GM19372 (cell line): Measurements from ENCODE around the gene KCTD15.

Experiments used
- ATAC-seq: cut with Tn5 transposase; IDR thresholded peaks from one replicate; pipeline ENCODE4 v1.9.1; 2021; ENCODE audit warnings: mild to moderate bottlenecking, low read depth, moderate library complexity; ENCODE audit not compliant: unreplicated experiment

KCTD15 gene

GRCh38 chr19:33841685-33842084 lies 45.0 kb downstream of the KCTD15 start:
- no peak for ATAC-seq

- no peak for ATAC-seq
Measured at GRCh38 chr19:33844478-33844877, 47.8 kb downstream of the KCTD15 start.

GRCh38 chr19:33845498-33845897 lies 48.8 kb downstream of the KCTD15 start:
- no peak for ATAC-seq

DNA sequence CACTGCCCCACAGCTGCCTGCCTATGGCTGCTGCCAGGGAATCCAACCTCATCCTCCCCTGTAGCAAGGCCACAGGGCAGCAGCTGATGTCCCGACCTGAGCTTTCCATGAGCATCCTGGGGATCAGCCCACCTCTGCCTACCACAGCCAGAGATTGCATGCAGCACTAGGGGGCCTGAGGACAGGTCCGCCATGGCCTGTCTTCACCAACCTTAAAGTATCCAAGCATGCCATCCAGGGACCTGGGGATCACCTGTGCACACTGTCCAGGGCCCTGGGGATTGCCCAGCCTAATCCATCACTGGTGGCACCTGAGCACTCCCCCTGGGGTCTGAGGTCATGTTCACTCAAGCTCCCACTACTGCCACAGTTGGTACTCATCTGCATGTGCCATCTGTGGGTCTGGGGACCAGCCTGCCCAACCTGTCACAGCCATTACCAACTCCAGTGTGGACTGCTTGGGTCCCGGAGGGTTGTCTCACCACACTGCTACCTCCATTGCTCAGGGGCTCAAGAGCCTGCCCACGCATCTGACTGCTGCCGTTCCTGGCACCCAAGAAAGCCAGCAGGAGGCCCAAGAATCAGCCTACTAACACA lies 53.0 kb downstream of the KCTD15 start:
- no peak for ATAC-seq

- no peak for ATAC-seq
Measured at GRCh38 chr19:33859016-33859415, 62.3 kb downstream of the KCTD15 start.

DNA sequence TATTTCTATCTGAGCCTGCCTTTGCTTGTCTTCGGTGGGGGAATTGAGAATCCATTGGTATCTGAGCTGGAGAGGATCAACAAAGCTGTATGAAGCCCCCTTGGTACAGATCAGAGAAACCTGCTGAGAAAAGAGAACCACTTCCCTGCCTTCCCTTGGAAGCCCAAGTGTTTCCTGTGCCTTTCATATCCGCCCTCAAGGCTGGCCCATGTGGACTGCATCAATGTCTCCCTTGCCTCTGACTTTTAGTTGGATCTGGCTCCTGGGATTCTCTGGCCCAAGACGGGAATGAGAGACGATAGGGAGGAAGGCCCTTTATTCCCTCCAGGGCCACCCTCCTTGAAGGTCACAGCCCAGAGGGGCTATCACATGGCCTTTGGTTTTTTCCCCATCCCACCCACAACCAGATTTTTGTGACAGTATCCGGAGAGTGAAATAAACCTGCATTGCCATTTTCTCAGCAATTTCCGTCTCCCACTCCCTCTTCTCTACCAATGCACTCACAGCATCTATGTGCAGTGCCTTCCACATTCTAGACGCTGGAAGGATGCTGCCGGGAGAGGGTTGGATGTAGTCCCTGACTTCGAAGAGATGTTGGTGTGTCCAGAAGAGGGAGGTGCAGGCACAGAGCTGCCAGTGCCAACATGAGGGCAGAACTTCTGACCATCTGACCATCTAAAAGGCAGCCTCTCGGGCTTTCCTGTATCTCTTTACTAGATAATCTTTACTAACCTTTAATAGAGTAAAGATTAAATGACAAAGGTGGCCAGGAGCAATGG lies 63.8 kb downstream of the KCTD15 start:
- ATAC-seq, result no peak

GRCh38 chr19:33861950-33862349 lies 65.3 kb downstream of the KCTD15 start:
- ATAC-seq, result no peak

- no peak for ATAC-seq
Measured at GRCh38 chr19:33862981-33863380, 66.3 kb downstream of the KCTD15 start.

DNA sequence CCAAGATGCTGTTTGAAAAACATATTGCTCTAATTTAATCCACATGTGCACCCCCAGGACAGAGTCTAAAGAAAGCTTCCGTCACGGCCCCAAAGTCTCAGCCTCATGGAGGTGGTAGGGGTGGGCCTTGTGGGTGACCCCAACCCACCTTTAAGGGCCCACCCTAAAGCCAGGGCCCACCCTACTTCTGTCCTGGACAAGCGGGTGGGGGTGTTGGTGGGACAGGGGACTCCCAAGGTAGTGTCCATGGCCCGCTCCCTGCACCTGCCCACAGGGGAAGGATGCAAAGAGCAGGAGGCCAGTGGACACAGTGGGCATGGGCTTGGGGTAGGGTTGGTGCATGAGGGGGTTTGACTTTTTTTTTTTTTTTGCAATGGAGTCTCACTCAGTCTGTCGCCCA lies 66.8 kb downstream of the KCTD15 start:
- no peak for ATAC-seq

- no peak for ATAC-seq
Measured at GRCh38 chr19:33864311-33864850, 67.7 kb downstream of the KCTD15 start.

- ATAC-seq, result no peak
Measured at GRCh38 chr19:33865306-33865705, 68.6 kb downstream of the KCTD15 start.
